Motor neuron (in vitro differentiated cells): ENCODE data around the gene NTF4. TPM values are rescaled to one million over a fixed set of nuclear protein-coding genes. Genes with fewer than 3 reads are reported as not detected.

Source experiments
- ATAC-seq, 8 experiments: fragments of 200-7000 bp; cut with Tn5 transposase; replicated peaks in 6 of 8; 2 replicates each; pipeline ENCODE4 v1.8.0; 2021; ENCODE audit warnings: mild to moderate bottlenecking in 8 of 8, moderate library complexity in 8 of 8
- H3K27ac ChIP-seq, 2 donors: fragments of 250-450 bp; sonication (Bioruptor Pico); 2 replicates each; pipeline ENCODE4 v1.9.0; 2021; ENCODE audit warnings: antibody characterized with exemption in 2 of 2, mild to moderate bottlenecking in 2 of 2, moderate library complexity in 1 of 2
- H3K4me1 ChIP-seq, 2 donors: fragments of 250-450 bp; sonication (Bioruptor Pico); replicated peaks in 1 of 2; 2 replicates each; pipeline ENCODE4 v1.6.1; 2021; ENCODE audit warnings: antibody characterized with exemption in 2 of 2, mild to moderate bottlenecking in 2 of 2, moderate library complexity in 1 of 2
- H3K4me3 ChIP-seq, 5 donors: fragments of 250-450 bp; sonication (Bioruptor Pico); 2 replicates each; pipeline ENCODE4 v1.9.0; 2021; ENCODE audit warnings: antibody characterized with exemption in 5 of 5, mild to moderate bottlenecking in 5 of 5, moderate library complexity in 4 of 5
- WGBS, 10 experiments: fragments of 450-650 bp; shearing (Covaris generic); methylation state at CpG; one replicate each; pipeline ENCODE4 v1.0.0; 2022; 5-methylcytosine and 5-hydroxymethylcytosine counted together
- in situ Hi-C, 9 experiments: fragments of 400-800 bp; cut with MboI; loops; one replicate each; pipeline ENCODE4 v1.15.0; 2021; ENCODE audit warnings: low sequenced_read_pairs in 9 of 9, low pct_unique_long_range_greater_than_20kb in 2 of 9; ENCODE audit not compliant: unreplicated experiment in 9 of 9
- total RNA-seq, 8 experiments: library from RNA; unstranded; fragments of 300-600 nt; gene quantifications; 2 replicates each; pipeline versions ENCODE4 v1.2.3 to v1.2.4, GENCODE V29; 2022

NTF4 gene
- total RNA-seq, 8 experiments from 2014 or later, result 0.52 to 1.0 TPM; not detected in 6

GRCh38 chr19:49102303-49102702, 37.7 kb upstream of the NTF4 start:
- 80 to 100% methylated on average over 2 to 3 of the region's 12 CpGs; no CpG with 5 or more reads in 8 of the 10 experiments for WGBS, 10 experiments
- no peak overlapping the region for H3K4me3 ChIP-seq
- H3K4me1 ChIP-seq, result peaks cover 23 to 24% of the 10 kb centered on the region in 2 donors
- H3K27ac ChIP-seq, result no peak overlapping the region
- in situ Hi-C loops, result no loop called here
- ATAC-seq, result no peak

- in situ Hi-C loops, result no loop called here
- Histone ChIP-seq H3K4me1 (peaks cover 23 to 24% of the 10 kb centered on the region in 2 donors), H3K27ac (peak overlapping the region in 1 of 2 donors; percentile 29), H3K4me3 (no peak overlapping the region)
- 76 to 100% methylated on average over 1 to 4 of the region's 12 CpGs; no CpG with 5 or more reads in 8 of the 10 experiments for WGBS, 10 experiments
- ATAC-seq, result no peak
Measured at GRCh38 chr19:49101160-49101559, 36.5 kb upstream of the NTF4 start.

DNA sequence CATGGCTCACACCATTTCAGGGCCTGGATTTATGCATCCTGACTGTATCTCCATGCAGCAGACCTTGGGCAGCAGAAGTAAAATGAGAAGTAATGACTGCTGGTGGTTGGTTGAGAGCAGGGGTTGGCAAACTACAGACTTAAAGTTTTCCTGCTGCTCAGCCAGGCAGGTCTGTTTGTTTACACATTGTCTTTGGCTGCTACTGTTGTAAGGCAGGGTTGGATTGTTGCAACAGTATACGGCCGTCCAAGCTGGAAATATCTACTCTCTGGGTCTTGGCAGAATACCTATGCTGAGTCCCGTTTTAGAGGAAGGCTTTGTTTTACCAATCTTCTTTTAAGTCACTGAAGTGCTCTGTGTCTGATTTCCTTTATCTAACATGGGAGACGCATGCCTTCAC, 34.2 kb upstream of the NTF4 start:
- WGBS, 10 experiments, result 67 to 100% (median 90%) methylated on average over 1 to 4 of the region's 4 CpGs; no CpG with 5 or more reads in 5 of the 10 experiments
- no peak overlapping the region for H3K4me3 ChIP-seq
- in situ Hi-C loops, result loop anchor here in 5 of 9 experiments (25.0 kb wide), 1 partner anchor 114 kb away; no protein-coding TSS in a partner anchor

DNA sequence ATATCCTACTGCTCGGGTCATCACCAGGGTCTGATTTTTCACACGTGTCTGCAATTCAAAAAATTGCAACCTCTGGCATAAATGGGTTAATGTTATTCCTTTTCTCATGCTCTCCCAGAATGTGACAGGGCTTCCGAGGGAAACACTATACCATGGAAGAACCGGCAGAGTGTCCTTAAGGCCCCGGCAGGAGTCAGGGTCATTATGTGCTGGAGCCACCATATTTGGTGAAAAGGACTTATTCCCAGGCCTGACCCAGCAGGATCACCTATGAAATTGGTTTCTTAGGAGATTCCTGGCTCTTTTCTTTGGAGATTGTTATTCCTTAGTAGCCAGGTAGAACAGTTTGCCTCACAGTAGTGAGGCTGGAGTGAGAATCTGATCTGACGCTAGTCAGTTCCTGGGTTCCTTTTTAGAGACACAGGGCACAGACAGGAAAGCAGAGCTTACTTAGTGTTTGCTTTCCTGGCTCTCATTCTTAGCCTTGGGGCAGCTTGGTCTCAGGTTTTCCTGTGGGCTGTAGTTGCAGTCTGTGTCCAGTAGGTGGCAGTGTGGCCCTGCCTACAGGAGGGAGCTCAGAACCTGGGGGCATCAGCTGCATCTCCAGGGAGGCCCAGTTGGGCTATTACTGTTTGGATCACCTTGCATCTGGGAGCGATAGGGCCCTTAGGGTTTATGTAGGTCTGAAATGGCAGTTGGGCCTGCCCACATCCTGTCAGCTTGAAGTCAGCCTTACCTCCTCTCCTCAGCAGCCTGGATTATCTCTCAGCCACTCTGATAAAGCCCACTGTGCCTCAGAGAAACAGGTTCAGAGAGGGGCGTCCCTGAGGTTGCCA, 33.1 kb upstream of the NTF4 start:
- Histone ChIP-seq H3K4me1 (no peaks in the 10 kb centered on the region), H3K4me3 (no peak overlapping the region), H3K27ac (no peak overlapping the region)
- in situ Hi-C loops, result loop anchor here in 5 of 9 experiments (25.0 kb wide), 1 partner anchor 115 kb away; no protein-coding TSS in a partner anchor
- WGBS, 10 experiments, result 14 to 77% (median 60%) methylated on average over 1 to 6 of the region's 8 CpGs; no CpG with 5 or more reads in 3 of the 10 experiments
- ATAC-seq, result peak; percentile 54 to 83 (median 78)

More for the DNA sequence above, 34.2 kb upstream of the NTF4 start:
- ATAC-seq, result no peak
- H3K27ac ChIP-seq, result no peak overlapping the region
- peaks cover 6 to 8% of the 10 kb centered on the region in 2 donors for H3K4me1 ChIP-seq

- Histone ChIP-seq H3K27ac (no peak overlapping the region), H3K4me1 (no peaks in the 10 kb centered on the region), H3K4me3 (no peak overlapping the region)
- WGBS, 10 experiments, result 68 to 95% (median 86%) methylated on average over 2 to 21 of the region's 23 CpGs; no CpG with 5 or more reads in 1 of the 10 experiments
- in situ Hi-C loops, result loop anchor here in 5 of 9 experiments (25.0 kb wide), 1 partner anchor 118 kb away; no protein-coding TSS in a partner anchor
- ATAC-seq, result peak in 6 of 8 experiments; percentile 13 to 89 (median 48)
Measured at GRCh38 chr19:49094505-49095482, 30.2 kb upstream of the NTF4 start.

GRCh38 chr19:49092686-49093085, 28.1 kb upstream of the NTF4 start:
- H3K27ac ChIP-seq, result no peak overlapping the region
- H3K4me1 ChIP-seq, result no peaks in the 10 kb centered on the region
- in situ Hi-C loops, result loop anchor here in 5 of 9 experiments (25.0 kb wide), 1 partner anchor 120 kb away; no protein-coding TSS in a partner anchor
- ATAC-seq, result no peak
- H3K4me3 ChIP-seq, result no peak overlapping the region
- 64 to 100% (median 94%) methylated on average over 3 to 6 of the region's 6 CpGs; no CpG with 5 or more reads in 3 of the 10 experiments for WGBS, 10 experiments

GRCh38 chr19:49091391-49092038, 26.9 kb upstream of the NTF4 start:
- no peak for ATAC-seq
- no peak overlapping the region for H3K4me3 ChIP-seq
- H3K4me1 ChIP-seq, result peaks cover 4 to 8% of the 10 kb centered on the region in 2 donors
- WGBS, 10 experiments, result 80 to 100% (median 95%) methylated on average over 2 to 13 of the region's 17 CpGs; no CpG with 5 or more reads in 2 of the 10 experiments
- in situ Hi-C loops, result loop anchor here in 5 of 9 experiments (25.0 kb wide), 1 partner anchor 121 kb away; no protein-coding TSS in a partner anchor
- no peak overlapping the region for H3K27ac ChIP-seq

DNA sequence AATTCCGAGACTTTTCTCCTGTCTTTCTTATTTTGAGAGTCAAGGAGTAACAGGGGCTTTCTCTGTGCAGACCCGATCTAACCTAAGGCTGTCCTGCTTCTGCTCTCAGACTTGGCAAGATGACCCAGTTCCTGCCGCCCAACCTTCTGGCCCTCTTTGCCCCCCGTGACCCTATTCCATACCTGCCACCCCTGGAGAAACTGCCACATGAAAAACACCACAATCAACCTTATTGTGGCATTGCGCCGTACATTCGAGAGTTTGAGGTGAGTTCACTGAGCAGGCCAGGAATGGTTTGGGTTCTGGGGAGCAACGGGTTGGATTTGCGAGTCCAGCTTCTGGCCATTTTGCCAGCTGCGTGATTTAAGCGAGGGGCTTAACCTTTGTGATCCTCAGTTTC, 21.7 kb upstream of the NTF4 start:
- Histone ChIP-seq H3K27ac (peak overlapping the region in 1 of 2 donors; percentile 96), H3K4me1 (peaks cover 13 to 19% of the 10 kb centered on the region in 2 donors), H3K4me3 (peak overlapping the region; percentile 71 to 85 (median 81))
- in situ Hi-C loops, result loop anchor here in 5 of 9 experiments (25.0 kb wide), 1 partner anchor 126 kb away; no protein-coding TSS in a partner anchor
- no peak for ATAC-seq
- WGBS, 10 experiments, result 0 to 94% (median 40%) methylated on average over 1 to 9 of the region's 11 CpGs; no CpG with 5 or more reads in 3 of the 10 experiments

DNA sequence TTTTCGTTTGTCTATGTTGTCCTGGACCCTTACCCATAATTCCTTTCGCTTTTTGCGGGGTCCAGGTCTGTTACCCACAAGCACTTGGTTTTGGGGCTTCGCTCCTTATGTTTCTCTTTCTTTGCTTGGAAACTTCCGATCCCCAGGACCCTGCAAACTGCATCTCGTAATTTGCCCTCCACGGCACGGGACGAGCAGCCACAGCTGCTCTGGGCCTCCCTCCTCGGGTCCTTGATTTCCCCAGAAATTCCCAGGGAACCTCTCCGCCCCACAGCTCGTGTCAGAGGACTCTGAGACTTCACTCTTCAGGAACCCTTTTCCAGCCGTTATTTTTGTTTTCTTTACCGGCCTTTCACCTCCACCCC, 21.2 kb upstream of the NTF4 start:
- peak in 1 of 8 experiments; percentile 1 for ATAC-seq
- in situ Hi-C loops, result loop anchor here in 5 of 9 experiments (25.0 kb wide), 1 partner anchor 126 kb away; no protein-coding TSS in a partner anchor
- H3K27ac ChIP-seq, result peak overlapping the region; percentile 89 to 96
- 0 to 6% (median 0%) methylated on average over 2 to 14 of the region's 14 CpGs; no CpG with 5 or more reads in 1 of the 10 experiments for WGBS, 10 experiments
- peaks cover 13 to 19% of the 10 kb centered on the region in 2 donors for H3K4me1 ChIP-seq
- H3K4me3 ChIP-seq, result peak overlapping the region; percentile 71 to 85 (median 81)

DNA sequence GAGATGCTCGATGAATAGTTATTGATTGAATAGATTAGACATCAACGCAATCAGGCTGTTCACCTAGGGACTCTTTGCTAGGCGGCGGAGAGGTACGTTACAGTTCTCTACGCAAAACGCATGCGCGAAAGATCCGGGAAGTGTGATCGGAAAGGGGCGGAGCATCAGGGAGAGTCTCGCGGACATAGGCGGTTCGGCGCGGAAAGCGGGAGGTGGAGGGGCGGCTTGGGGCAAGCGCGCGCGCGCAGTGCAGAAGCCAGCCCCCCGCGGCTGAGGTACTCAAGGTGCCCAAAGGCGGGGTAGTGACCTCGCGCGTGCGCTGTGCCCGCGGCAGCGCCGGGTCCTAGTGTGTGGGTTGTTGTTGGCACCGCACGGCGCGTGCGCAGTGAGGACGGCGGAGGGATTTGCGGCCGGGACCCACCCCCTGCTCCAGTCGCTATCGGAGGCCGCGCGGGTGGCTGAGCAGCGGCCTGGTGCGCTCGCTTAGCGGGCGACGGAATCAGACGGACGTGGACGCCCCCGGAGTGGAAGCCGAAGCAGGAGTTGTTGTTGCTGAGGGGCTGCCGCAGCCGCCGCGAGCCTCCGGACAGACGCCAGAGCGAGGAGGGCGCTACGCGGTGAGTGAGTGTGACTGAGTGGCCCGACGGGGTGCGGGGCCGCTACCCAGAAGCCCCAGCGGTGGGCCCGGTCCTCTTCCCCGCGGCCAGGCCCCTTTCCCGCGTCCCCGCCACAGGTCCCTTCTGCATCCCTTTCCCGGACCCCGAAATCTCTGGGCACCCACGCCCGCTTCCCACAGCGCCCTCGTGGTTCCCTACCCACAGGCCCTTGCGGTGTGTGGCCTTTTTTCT, 20.6 kb upstream of the NTF4 start, which contains the start of gene SNRNP70:
Gene SNRNP70 (plus strand): TSS at position 432 of the 848 bp plus-strand sequence. CDS start 964 bp downstream, outside the sequence.
- peak; percentile 85 to 97 (median 91) for ATAC-seq
- Histone ChIP-seq H3K4me1 (peaks cover 13 to 19% of the 10 kb centered on the region in 2 donors), H3K4me3 (peak within 1 kb of the TSS; percentile 71 to 85 (median 81)), H3K27ac (peak within 1 kb of the TSS; percentile 89 to 96)
- 0% methylated on average over 1 to 25 of the region's 89 CpGs; no CpG with 5 or more reads in 3 of the 10 experiments for WGBS, 10 experiments
- in situ Hi-C loops, result loop anchor here in 5 of 9 experiments (25.0 kb wide), 1 partner anchor 127 kb away; no protein-coding TSS in a partner anchor
